HepG2 (cell line): ENCODE measurements around the gene BATF. TPM values are rescaled to one million over a fixed set of nuclear protein-coding genes. Genes with fewer than 3 reads are reported as not detected.

Experiments used
- CEBPG ChIP-seq: IDR thresholded peaks from 2 replicates; pipeline ENCODE4 v1.6.1; 2016
- CREM ChIP-seq, 2 experiments: sonication (generic) in 1 of 2; formaldehyde crosslinking in 1 of 2; IDR thresholded peaks; 2 replicates each; pipeline versions ENCODE4 v1.4.0 to v1.6.1; 2016 to 2020; ENCODE audit warnings: antibody characterized with exemption in 1 of 2, mild to moderate bottlenecking in 1 of 2, missing genetic modification reagents in 1 of 2
- EP300 ChIP-seq, 3 experiments: sonication (generic) in 1 of 3; formaldehyde crosslinking in 1 of 3; IDR thresholded peaks; 2 replicates each; pipeline versions ENCODE4 v1.5.1 to v1.6.1; 2011 to 2020; ENCODE audit warnings: low read depth in 2 of 3, low read length in 2 of 3, borderline replicate concordance in 1 of 3, improper control_type of control experiment in 1 of 3, mild to moderate bottlenecking in 1 of 3, missing genetic modification reagents in 1 of 3, moderate library complexity in 1 of 3
- FLYWCH1 ChIP-seq: sonication (generic); formaldehyde crosslinking; IDR thresholded peaks from 2 replicates; pipeline ENCODE4 v1.8.1; 2023; ENCODE audit warnings: mild to moderate bottlenecking, missing genetic modification reagents
- FOSL1 ChIP-seq: sonication (generic); formaldehyde crosslinking; IDR thresholded peaks from 2 replicates; pipeline ENCODE4 v1.9.0; 2021; ENCODE audit warnings: missing genetic modification reagents, borderline replicate concordance
- FOXP4 ChIP-seq: sonication (generic); formaldehyde crosslinking; IDR thresholded peaks from 2 replicates; pipeline ENCODE4 v1.4.0; 2020; ENCODE audit warnings: missing genetic modification reagents
- GABPB1 ChIP-seq: IDR thresholded peaks from 2 replicates; pipeline ENCODE4 v1.6.1; 2016; ENCODE audit warnings: mild to moderate bottlenecking, missing genetic modification reagents, moderate library complexity, missing compliant biosample characterization
- MBD4 ChIP-seq: IDR thresholded peaks from 2 replicates; pipeline ENCODE4 v1.6.1; 2012; ENCODE audit warnings: low read length, inconsistent platforms, borderline replicate concordance
- MTERF4 ChIP-seq: sonication (generic); formaldehyde crosslinking; IDR thresholded peaks from 2 replicates; pipeline ENCODE4 v1.8.0; 2023; ENCODE audit warnings: mild to moderate bottlenecking, missing genetic modification reagents
- PHF21A ChIP-seq: sonication (generic); formaldehyde crosslinking; IDR thresholded peaks from 2 replicates; pipeline ENCODE4 v1.5.0; 2020; ENCODE audit warnings: mild to moderate bottlenecking, missing genetic modification reagents
- PPARG ChIP-seq: conservative IDR thresholded peaks from 2 replicates; pipeline ENCODE4 v1.6.1; 2016; ENCODE audit warnings: missing biosample characterization, missing genetic modification reagents
- RFX1 ChIP-seq: fragments of 450-650 bp; IDR thresholded peaks from 2 replicates; pipeline ENCODE4 v1.6.1; 2017
- RNF219 ChIP-seq: sonication (generic); formaldehyde crosslinking; IDR thresholded peaks from 2 replicates; pipeline ENCODE4 v1.5.0; 2020; ENCODE audit warnings: mild to moderate bottlenecking, missing genetic modification reagents
- SPEN ChIP-seq: sonication (generic); formaldehyde crosslinking; IDR thresholded peaks from 2 replicates; pipeline ENCODE4 v1.5.1; 2020; ENCODE audit warnings: low read depth, mild to moderate bottlenecking, missing genetic modification reagents
- TFE3 ChIP-seq: IDR thresholded peaks from 2 replicates; pipeline ENCODE4 v1.6.1; 2016
- ZNF280D ChIP-seq: sonication (generic); formaldehyde crosslinking; IDR thresholded peaks from 2 replicates; pipeline ENCODE4 v1.5.1; 2020; ENCODE audit warnings: mild to moderate bottlenecking, missing genetic modification reagents
- ZNF639 ChIP-seq: conservative IDR thresholded peaks from 2 replicates; pipeline ENCODE4 v1.6.1; 2018; ENCODE audit warnings: missing genetic modification reagents
- ZSCAN22 ChIP-seq: sonication (generic); formaldehyde crosslinking; IDR thresholded peaks from 2 replicates; pipeline ENCODE4 v1.4.0; 2020; ENCODE audit warnings: mild to moderate bottlenecking, missing genetic modification reagents
- polyA plus RNA-seq, 8 experiments: library from polyadenylated mRNA; depleted of rRNA in 3 of 8; stranded (reverse) in 7 of 8; unstranded in 1 of 8; fragments of >200 nt; fragmentation: Illumina TruSeq in 4 of 8; extraction: Trizol in 4 of 8; gene quantifications; 2 replicates each; pipeline versions ENCODE4 v1.2.1 to v1.2.3, GENCODE V29; 2011 to 2016; ENCODE audit warnings: low read depth in 4 of 8, missing spikeins in 1 of 8, mixed read lengths in 1 of 8; ENCODE audit not compliant: insufficient read depth in 1 of 8
- total RNA-seq, 5 experiments: library from RNA; depleted of rRNA; stranded (reverse); fragments of >200 nt; fragmentation: Illumina TruSeq; extraction: Trizol; gene quantifications; 2 replicates each; pipeline ENCODE4 v1.2.3, GENCODE V29; 2016; ENCODE audit warnings: low read depth in 1 of 5

Gene BATF
- total and polyA plus RNA-seq, 2 of the 13 experiments (the other 11 are each of a cell fraction or from before 2014, with no cell fraction given), result 0.22 to 0.37 TPM

GRCh38 chr14:75476274-75476995 lies 45.8 kb upstream of the BATF start (continued):
- TF ChIP-seq FOXP4 (no peak), ZSCAN22 (CRISPR knock-in tag) (no peak), SPEN (CRISPR knock-in tag) (no peak), MBD4 (no peak), ZNF280D (CRISPR knock-in tag) (no peak), PPARG (no peak), MTERF4 (no peak), TFE3 (CRISPR knock-in tag) (0 out of 2 replicates have a peak, but pooled peaks have one; percentile 54), FOSL1 (CRISPR knock-in tag) (no peak), EP300 (IDR thresholded peaks at IDR 0.05; ENCODE audit: low read depth in 2 of 2, low read length in 2 of 2) (no peak), EP300 (CRISPR knock-in tag; IDR thresholded peaks at IDR 0.05; ENCODE audit: borderline replicate concordance) (no peak), CREM (IDR thresholded peaks at IDR 0.05) (no peak), CREM (CRISPR knock-in tag; IDR thresholded peaks at IDR 0.05) (no peak), ZNF639 (CRISPR knock-in tag) (no peak), GABPB1 (CRISPR knock-in tag) (no peak), RNF219 (CRISPR knock-in tag) (no peak), PHF21A (CRISPR knock-in tag) (no peak), RFX1 (no peak), FLYWCH1 (no peak), CEBPG (CRISPR knock-in tag) (peak; percentile 70)
